GM12874 (cell line): ENCODE measurements around the gene SWT1.

Experiments
- CTCF ChIP-seq: IDR thresholded peaks from 2 replicates; pipeline ENCODE4 v1.5.1; 2011; ENCODE audit warnings: low read depth, mild to moderate bottlenecking, control low read depth, low read length, moderate library complexity; ENCODE audit not compliant: insufficient read depth

SWT1 gene

GRCh38 chr1:185322636-185323035, 165.7 kb downstream of the SWT1 start:
- no peak for TF ChIP-seq CTCF

DNA sequence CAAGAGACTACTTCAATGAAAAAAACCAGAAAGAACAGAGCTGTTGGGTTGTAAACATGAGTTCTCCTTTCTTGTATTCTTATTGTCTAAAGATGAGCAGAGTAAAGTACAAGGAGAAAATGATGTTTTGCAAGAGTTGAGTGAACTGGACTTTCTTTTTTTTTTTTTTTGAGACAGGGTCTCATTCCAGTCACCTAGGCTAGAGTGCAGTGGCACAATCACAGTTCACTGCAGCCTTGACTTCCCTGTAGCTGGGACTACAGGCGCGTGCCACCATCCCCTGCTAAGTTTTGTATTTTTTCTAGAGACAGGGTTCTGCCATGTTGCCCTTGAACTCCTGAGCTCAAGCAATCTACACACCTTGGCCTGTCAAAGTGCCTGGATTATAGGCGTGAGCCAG, 167.2 kb downstream of the SWT1 start:
- TF ChIP-seq CTCF: no peak

DNA sequence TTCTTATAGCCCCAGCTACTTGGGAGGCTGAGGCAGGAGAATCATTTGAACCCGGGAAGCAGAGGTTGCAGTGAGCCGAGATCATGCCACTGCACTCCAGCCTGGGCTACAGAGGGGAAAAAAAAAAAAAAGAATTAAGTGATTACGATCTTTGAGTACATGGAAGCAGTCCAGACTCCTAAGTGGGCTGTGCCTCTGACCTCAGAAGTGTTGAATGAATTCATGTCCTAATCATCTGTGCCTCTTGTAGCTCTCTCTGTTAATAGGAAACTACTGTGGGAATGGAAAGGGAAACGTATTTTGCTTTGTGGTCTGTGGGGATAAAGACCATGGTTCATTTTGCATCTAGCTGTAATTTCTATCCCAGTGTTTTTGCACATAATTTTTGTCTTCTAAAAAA, 168.4 kb downstream of the SWT1 start:
- TF ChIP-seq CTCF: no peak

GRCh38 chr1:185328255-185328654, 171.3 kb downstream of the SWT1 start:
- no peak for TF ChIP-seq CTCF

DNA sequence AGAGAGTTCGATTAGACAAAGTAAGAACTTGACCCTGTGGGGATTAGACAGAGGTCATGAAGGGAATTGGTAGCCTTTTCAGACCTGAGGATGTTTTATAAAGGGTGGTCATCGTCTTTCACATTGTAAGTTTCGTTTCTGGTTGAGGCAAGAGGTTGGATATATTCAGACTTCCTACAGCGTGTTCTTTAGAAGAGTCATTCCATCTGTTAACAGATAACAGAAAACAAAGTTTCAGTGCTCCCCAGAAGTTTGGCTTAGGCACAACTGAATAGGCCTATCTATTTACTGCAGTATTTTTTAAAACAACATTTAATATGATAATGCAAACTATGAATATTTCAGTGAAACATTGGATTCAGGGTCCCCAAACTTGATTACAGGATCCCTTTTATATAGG, 177.2 kb downstream of the SWT1 start:
- no peak for TF ChIP-seq CTCF

DNA sequence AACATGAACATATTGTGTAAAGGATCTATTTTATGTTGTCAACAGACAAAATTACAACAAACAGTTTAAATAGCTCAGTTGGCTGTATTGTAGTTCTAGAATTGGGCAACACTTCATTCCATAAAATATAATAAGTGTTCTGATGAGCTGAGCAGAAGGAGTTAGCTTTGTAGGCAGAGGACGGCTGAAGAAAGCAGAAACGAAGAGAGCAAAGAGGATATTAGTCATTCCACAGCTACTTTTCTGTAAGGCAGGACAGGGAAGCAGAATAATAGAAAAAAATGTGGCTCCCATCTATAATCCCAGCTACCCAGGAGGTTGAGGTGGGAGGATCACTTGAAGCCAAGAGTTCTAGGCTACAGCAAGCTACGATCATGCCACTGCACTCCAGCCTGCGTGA, 180.3 kb downstream of the SWT1 start:
- TF ChIP-seq CTCF: no peak

- TF ChIP-seq CTCF: no peak
Measured at GRCh38 chr1:185338719-185339622, 182.0 kb downstream of the SWT1 start.
